DMS153 (cell line): ENCODE results near the gene CD247.

Experiments used
- DNase-seq: peaks from one replicate; lab custom pipeline; 2025; lab: John Stamatoyannopoulos, UW

CD247 gene

GRCh38 chr1:167512046-167512654 is 6.2 kb downstream of the CD247 start:
- no peak for DNase-seq

GRCh38 chr1:167511374-167511986 is 6.8 kb downstream of the CD247 start:
- no peak for DNase-seq

GRCh38 chr1:167510881-167511280 is 7.4 kb downstream of the CD247 start:
- DNase-seq: no peak

GRCh38 chr1:167510244-167510643 is 8.1 kb downstream of the CD247 start:
- no peak for DNase-seq

DNA sequence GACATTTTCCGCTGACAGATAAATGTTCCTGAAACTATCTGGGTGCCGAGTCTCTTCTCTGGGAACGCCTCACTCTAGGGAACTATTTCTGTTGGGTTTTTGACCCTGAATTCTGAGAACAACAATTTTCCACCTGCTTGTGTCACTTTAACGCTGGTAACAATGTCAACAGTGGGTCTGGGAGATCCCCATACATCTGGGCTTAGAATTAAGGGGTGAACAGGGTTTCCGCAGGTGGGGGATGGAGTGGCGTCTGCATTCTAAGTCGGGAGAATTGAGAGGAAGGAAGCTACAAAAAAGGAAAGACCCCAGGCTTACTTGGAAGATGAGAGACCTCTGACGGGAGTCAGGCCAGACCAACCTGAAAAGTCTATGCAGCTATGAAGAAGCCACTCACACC is 8.7 kb downstream of the CD247 start:
- no peak for DNase-seq

GRCh38 chr1:167507719-167508118 is 10.6 kb downstream of the CD247 start:
- DNase-seq: no peak

DNA sequence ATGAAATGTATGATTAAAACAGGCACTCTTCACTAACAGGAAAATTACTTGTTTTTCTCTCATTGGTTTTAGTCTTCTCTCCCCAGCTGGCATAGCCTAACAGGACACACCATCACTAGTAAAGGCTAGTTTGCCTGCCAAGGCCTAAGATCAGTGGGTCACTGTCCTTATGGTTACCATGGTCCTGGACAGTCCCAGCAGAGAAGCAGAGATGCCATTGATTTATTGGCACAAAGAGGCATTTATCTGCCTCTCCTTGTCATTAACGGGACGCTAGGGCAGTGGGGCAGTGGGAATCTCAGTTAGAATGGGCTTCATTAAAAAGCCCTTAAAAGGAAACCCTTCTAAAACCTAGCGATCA is 13.9 kb downstream of the CD247 start:
- no peak for DNase-seq

DNA sequence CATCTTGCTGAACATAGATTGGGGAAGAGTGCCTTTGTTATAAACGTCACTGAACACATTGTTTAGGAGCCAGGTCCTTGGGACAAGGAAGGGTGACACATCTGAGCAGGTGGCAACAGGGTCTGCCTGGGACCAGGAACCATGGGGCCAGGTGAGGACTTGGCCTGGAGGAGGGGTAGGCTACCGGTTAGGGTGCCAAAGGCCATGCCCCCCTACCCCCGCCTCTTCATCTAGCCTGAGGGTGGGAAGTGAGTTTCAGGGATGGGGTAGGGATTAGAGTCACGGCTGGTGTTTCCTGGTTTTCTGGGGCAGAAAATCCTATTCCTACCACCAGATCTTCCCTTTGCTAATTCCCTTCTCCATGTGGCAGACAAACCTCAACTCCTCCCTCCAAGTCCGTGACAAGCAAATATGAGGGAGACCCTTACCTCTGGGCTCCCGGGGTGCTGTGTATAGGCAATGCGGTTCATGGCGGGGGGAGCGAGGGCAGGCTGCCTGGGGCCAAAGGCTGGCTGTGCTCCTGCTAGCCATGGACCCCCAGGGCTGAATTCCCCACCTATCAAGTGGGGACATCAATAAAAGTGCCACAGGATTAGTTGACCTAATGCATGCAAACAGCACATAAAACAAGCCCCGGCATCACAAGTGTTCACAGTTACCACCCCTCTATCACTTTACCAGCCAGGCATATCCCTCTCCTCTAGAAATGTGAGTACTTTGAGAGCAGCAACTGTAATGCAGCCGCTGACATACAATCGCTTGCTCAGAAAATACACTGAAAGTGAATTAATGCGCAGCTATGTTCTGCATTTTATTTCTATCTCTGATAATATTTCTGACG is 14.5 kb downstream of the CD247 start:
- DNase-seq: no peak

GRCh38 chr1:167502719-167503462 is 15.4 kb downstream of the CD247 start:
- DNase-seq: no peak

GRCh38 chr1:167502192-167502551 is 16.2 kb downstream of the CD247 start:
- no peak for DNase-seq

DNA sequence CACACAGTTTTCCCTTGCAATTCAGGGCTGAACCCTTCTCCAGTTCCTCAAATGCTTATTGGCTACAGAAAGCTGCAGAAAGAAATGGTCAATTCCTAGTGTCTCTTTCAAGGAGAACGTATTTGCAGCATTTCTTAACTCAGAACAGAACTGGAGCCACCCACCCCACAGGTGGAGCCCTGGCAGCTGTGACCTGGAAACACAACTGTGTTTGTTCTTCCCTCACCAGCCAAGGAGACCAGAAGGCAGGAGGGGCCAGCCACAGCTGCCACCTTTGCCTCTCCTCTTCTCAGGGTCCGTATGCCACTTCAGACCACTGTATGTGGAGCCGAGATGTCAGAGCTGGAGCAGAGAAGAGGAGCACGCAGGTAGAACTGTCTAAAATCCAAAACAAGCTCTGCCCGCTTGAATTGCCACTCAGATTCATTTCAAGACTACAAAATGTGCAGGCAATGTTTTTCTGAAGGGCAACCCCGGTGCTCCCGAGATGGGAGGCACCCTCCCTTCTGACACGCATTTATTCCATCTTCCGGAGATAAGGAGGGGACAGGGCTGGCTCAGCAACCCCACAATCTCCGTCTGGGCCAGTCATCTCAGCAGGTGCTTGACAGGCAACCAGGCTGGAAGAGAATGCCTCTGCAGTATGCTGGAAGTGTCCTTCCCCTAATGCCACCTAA is 16.7 kb downstream of the CD247 start:
- no peak for DNase-seq

GRCh38 chr1:167500283-167500860 is 18.0 kb downstream of the CD247 start:
- no peak for DNase-seq

GRCh38 chr1:167499664-167500101 is 18.6 kb downstream of the CD247 start:
- no peak for DNase-seq

- DNase-seq: no peak
These were observed 19.2 kb downstream of the CD247 start for GRCh38 chr1:167499106-167499505.

GRCh38 chr1:167496797-167497619 is 21.3 kb downstream of the CD247 start:
- DNase-seq: no peak

- no peak for DNase-seq
These were observed 25.0 kb downstream of the CD247 start for GRCh38 chr1:167493372-167493771.

DNA sequence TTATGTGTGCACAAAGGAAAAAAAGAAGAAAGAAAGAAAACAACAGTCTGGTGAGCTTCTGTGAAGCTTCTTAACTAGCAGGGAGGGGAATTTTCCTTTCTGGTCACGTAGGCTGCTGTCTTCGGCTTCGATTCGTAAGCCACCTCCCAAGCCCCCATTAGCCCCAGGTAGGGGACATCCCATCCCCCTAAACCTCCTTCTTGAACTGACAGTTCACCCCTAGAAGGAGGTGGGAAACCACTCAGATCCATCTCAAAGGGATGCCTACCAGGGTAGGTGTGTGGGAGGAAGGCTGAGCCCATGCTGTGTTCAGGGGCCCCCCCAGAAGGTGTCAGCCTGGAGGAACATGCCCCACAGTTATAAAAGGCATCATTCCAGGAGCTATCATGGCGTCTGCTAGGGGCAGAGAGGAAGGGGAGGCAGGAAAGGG is 25.8 kb downstream of the CD247 start:
- DNase-seq: no peak

DNA sequence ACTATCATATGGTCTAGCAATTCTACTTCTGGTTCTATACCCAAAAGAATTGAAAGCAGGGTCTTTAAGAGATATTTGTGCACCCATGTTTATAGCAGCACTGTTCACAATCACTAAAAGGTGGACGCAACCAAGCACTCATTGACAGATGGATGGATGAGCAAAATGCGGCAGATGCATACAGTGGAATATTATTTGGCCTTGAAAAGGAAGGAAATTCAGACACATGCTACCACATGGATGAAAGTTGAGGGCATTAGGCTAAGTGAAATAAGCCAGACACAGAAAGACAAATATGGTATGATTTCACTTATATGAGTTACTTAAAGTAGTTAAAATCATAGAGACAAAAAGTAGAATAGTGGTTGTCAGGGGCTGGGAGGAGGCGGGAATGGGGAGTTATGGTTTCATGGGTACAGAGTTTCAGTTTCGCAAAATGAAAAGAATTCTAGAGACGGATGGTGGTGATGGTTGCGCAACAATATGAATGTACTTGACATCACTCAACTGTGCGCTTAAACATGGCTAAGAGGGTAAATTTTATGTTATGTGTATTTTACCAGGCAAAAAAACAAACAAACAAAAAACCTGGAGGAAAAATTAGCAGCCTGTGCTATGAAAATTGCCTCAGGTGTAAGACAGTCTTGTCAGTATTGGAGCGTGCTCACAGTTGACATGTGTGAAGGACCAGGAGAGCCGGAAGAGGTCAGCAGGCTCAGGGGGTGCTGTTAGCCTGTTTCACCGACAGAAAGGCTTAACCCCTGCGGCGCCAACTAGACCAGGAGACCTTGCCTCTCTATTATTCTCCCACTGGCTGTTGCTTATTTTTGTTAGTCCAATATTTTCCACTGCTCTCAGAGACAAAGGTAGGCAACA is 26.5 kb downstream of the CD247 start:
- DNase-seq: no peak

- no peak for DNase-seq
These were observed 27.6 kb downstream of the CD247 start for GRCh38 chr1:167490765-167491164.
